Stimulated activated CD4-positive, alpha-beta T cell treated with anti-CD3 and anti-CD28 coated beads, Interleukin-4, amount 100 ng/mL, for 24 hours (primary cell): ENCODE results near the gene SNX3.
"Not testable (repeated sequence)": the region's sequence is repeated elsewhere in the genome, so short reads cannot be mapped to it uniquely, and the experiment has no call there.

Experiments
- DNase-seq: peaks from one replicate; pipeline ENCODE4 v3.0.0-alpha.2; 2020

The SNX3 gene

GRCh38 chr6:108260126-108260808 is 573 bp downstream of the SNX3 start:
- DNase-seq: peak; percentile 14

- DNase-seq: no peak
Observed at GRCh38 chr6:108254433-108255410, 6.1 kb downstream of the SNX3 start.

- DNase-seq: no peak
Observed at GRCh38 chr6:108253241-108253640, 7.6 kb downstream of the SNX3 start.

GRCh38 chr6:108252055-108252454 is 8.8 kb downstream of the SNX3 start:
- DNase-seq: no peak

- no peak for DNase-seq
Observed at GRCh38 chr6:108251252-108251651, 9.6 kb downstream of the SNX3 start.

- DNase-seq: no peak
Observed at GRCh38 chr6:108250240-108250866, 10.5 kb downstream of the SNX3 start.

GRCh38 chr6:108247965-108248536 is 12.8 kb downstream of the SNX3 start:
- no peak for DNase-seq

GRCh38 chr6:108245095-108245494 is 15.7 kb downstream of the SNX3 start:
- DNase-seq: not testable (repeated sequence)

- DNase-seq: no peak
Observed at GRCh38 chr6:108243836-108244235, 17.0 kb downstream of the SNX3 start.

- no peak for DNase-seq
Observed at GRCh38 chr6:108242721-108243120, 18.1 kb downstream of the SNX3 start.

GRCh38 chr6:108242259-108242658 is 18.6 kb downstream of the SNX3 start:
- no peak for DNase-seq

- no peak for DNase-seq
Observed at GRCh38 chr6:108238322-108238721, 22.5 kb downstream of the SNX3 start.

- no peak for DNase-seq
Observed at GRCh38 chr6:108236791-108237190, 24.0 kb downstream of the SNX3 start.

GRCh38 chr6:108235127-108235526 is 25.7 kb downstream of the SNX3 start:
- no peak for DNase-seq

GRCh38 chr6:108228416-108228815 is 32.4 kb downstream of the SNX3 start:
- no peak for DNase-seq

GRCh38 chr6:108227290-108227689 is 33.5 kb downstream of the SNX3 start:
- no peak for DNase-seq

- no peak for DNase-seq
Observed at GRCh38 chr6:108222504-108222903, 38.3 kb downstream of the SNX3 start.

GRCh38 chr6:108222064-108222463 is 38.8 kb downstream of the SNX3 start:
- no peak for DNase-seq

- no peak for DNase-seq
Observed at GRCh38 chr6:108211671-108212070, 49.2 kb downstream of the SNX3 start.

GRCh38 chr6:108210556-108210955 is 50.3 kb downstream of the SNX3 start:
- DNase-seq: no peak

- no peak for DNase-seq
Observed at GRCh38 chr6:108209738-108210137, 51.1 kb downstream of the SNX3 start.

GRCh38 chr6:108207013-108207412 is 53.8 kb downstream of the SNX3 start:
- no peak for DNase-seq
